Stimulated activated naive B cell treated with anti-CD40 and anti-IgM and Interleukin-4, amounts not matched to agents 10 μg/mL and 1 μg/mL and 100 μg/mL, for 72 hours (primary cell): Measurements from ENCODE around the gene RGL2.
"Not testable (repeated sequence)": the region's sequence is repeated elsewhere in the genome, so short reads cannot be mapped to it uniquely, and the experiment has no call there.

Source experiments
- ATAC-seq, 2 donors: fragments of 150-1000 bp; cut with Tn5 transposase; replicated peaks; 2 replicates each; pipeline ENCODE4 v1.10.0; 2021; ENCODE audit warnings: moderate library complexity in 1 of 2
- DNase-seq: peaks from one replicate; pipeline ENCODE4 v3.0.0; 2021
- H3K27ac Mint-ChIP-seq: one replicate; pipeline ENCODE4 v1.8.0; 2022; ENCODE audit warnings: mild to moderate bottlenecking, mixed read lengths
- H3K27me3 Mint-ChIP-seq, 2 donors: one replicate each; pipeline ENCODE4 v1.8.0; 2022; ENCODE audit warnings: mixed read lengths in 2 of 2
- H3K36me3 Mint-ChIP-seq, 2 donors: one replicate each; pipeline ENCODE4 v1.8.0; 2022; ENCODE audit warnings: mixed read lengths in 2 of 2, mild to moderate bottlenecking in 1 of 2
- H3K4me1 Mint-ChIP-seq, 2 donors: one replicate each; pipeline ENCODE4 v1.8.0; 2022; ENCODE audit warnings: mixed read lengths in 2 of 2, mild to moderate bottlenecking in 1 of 2
- H3K4me3 Mint-ChIP-seq, 2 donors: one replicate each; pipeline ENCODE4 v1.8.0; 2022; ENCODE audit warnings: mild to moderate bottlenecking in 2 of 2, mixed read lengths in 2 of 2, moderate library complexity in 1 of 2
- H3K9me3 Mint-ChIP-seq, 2 donors: one replicate each; pipeline ENCODE4 v1.8.0; 2022; ENCODE audit warnings: mixed read lengths in 2 of 2, mild to moderate bottlenecking in 1 of 2

The RGL2 gene

DNA sequence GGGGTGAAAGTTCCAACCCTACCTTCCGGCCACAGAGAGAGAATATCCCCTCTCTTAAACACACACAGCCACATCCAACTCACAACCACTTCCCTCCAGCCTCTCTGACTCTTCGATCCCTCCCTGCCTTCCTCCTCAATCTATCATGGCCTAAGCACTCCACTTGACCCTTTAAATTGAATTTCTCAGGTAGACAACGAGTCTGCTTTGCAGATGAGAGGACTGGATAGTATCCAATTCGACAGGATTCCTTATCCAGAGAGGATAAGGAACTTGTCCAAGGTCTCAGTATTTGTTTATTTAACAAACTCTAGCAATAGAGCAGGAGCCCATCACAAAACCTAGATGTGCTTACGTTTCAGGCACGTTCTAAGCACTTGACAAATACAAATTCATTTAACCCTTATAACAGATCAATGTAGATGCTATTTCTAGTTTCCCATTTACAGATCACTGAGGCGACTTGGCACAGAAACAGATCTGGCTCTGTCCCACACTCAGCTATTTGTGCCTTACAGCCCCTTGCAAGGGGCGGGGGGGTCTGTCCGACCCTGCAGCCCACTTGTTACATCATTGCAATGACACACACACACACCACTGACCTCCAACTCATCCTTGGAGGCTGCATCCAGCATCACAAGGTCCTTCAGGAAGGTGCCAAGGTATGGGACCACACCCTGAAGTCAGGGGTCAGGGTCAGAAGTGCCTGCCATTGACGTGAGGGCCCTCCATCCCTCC, 4.5 kb downstream of the RGL2 start:
- no peaks in the 10 kb centered on the region for H3K9me3 Mint-ChIP-seq
- H3K27me3 Mint-ChIP-seq = no peaks in the 10 kb centered on the region
- no peak for DNase-seq
- peak overlapping the region; percentile 16 for H3K27ac Mint-ChIP-seq
- peaks cover 43 to 59% of the 10 kb centered on the region in 2 donors for H3K4me1 Mint-ChIP-seq
- peaks cover 21 to 52% of the 10 kb centered on the region in 2 donors for H3K36me3 Mint-ChIP-seq
- H3K4me3 Mint-ChIP-seq = no peak overlapping the region
- ATAC-seq = no peak

DNA sequence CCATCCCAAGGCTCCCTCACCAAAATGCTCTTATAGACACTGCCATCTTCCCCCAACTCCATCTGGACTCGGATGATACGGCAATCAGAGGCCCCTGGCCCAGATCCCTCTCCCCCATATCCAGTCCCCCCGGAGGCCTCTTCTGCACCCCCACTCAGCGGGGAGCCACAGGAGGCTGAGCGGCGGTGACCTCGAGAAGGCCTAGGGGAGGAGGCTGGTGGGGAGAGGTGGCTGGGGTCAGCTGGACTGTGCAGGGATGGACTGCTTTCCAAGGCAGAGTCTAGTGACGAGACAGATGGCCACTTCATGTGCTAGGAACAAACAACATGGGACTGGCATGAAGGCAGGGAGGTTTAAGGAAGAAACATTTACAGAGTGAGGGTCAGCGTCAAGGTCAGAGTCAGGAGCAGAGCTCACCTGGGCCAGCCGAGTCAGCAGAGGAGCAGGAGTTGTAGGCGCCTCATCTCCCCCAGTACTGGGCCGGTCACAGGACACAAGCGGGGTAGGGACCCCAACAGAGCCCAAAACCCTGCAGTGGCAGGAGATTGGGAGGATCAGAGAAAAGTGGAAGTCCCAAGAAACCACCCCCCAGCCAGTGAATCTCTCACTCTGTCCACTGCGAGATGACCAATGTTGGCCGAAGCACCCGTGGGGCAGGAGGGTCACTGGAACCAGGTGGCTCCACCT, 5.6 kb downstream of the RGL2 start:
- Mint-ChIP-seq H3K4me1 (peaks cover 39 to 52% of the 10 kb centered on the region in 2 donors), H3K27me3 (no peaks in the 10 kb centered on the region), H3K4me3 (no peak overlapping the region), H3K9me3 (no peaks in the 10 kb centered on the region), H3K36me3 (peaks cover 19 to 52% of the 10 kb centered on the region in 2 donors), H3K27ac (peak overlapping the region; percentile 63)
- no peak for ATAC-seq
- no peak for DNase-seq

DNA sequence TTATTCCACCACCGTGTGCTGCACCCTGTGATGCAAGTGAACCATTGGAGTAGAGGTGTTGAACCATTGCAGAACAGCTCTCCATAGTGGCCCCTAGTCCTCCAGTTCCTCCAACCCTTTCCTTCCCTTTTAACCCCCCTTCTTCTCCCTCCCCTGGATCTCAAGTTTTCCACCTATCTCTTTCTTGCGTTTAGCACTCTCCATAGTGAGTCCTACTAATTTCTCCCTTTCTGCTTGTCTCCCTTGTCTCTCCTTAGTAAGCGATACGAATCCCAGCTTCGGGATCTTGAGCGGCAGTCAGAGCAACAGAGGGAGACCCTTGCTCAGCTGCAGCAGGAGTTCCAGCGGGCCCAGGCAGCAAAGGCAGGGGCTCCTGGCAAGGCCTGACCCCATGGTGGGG, 8.3 kb downstream of the RGL2 start:
- DNase-seq = no peak
- H3K9me3 Mint-ChIP-seq = no peaks in the 10 kb centered on the region
- peaks cover 37 to 43% of the 10 kb centered on the region in 2 donors for H3K4me1 Mint-ChIP-seq
- H3K27me3 Mint-ChIP-seq = no peaks in the 10 kb centered on the region
- H3K36me3 Mint-ChIP-seq = peaks cover 25 to 63% of the 10 kb centered on the region in 2 donors
- peak overlapping the region; percentile 99 for H3K27ac Mint-ChIP-seq
- no peak for ATAC-seq
- H3K4me3 Mint-ChIP-seq = peak overlapping the region; percentile 87 to 100

DNA sequence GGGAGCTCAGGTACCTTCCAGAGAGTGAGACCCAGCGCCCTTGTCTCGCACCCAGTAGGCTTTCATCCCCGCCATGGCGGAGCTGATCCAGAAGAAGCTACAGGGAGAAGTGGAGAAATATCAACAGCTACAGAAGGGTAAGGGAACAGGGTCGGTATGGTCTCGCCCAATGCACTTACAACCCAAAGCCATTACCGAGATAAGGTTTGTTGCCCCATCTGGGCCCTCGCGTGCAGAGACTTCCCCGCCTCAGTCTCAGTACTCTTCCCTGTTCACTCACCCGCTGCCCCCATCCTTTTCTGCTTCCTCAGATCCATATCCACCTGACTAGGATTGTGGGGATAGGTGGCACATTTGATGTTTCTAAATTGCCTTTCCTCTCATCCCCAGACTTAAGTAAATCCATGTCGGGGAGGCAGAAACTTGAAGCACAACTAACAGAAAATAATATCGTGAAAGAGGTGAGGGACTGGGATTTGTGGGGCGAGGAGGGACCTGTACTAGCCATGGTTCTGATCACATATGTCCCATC, 8.9 kb downstream of the RGL2 start:
- H3K27me3 Mint-ChIP-seq = no peaks in the 10 kb centered on the region
- H3K4me1 Mint-ChIP-seq = peaks cover 35 to 40% of the 10 kb centered on the region in 2 donors
- H3K9me3 Mint-ChIP-seq = no peaks in the 10 kb centered on the region
- ATAC-seq (peak; percentile 26 to 29), DNase-seq (no peak)
- H3K4me3 Mint-ChIP-seq = peak overlapping the region; percentile 87 to 100
- H3K36me3 Mint-ChIP-seq = peaks cover 25 to 62% of the 10 kb centered on the region in 2 donors
- H3K27ac Mint-ChIP-seq = peak overlapping the region; percentile 99

DNA sequence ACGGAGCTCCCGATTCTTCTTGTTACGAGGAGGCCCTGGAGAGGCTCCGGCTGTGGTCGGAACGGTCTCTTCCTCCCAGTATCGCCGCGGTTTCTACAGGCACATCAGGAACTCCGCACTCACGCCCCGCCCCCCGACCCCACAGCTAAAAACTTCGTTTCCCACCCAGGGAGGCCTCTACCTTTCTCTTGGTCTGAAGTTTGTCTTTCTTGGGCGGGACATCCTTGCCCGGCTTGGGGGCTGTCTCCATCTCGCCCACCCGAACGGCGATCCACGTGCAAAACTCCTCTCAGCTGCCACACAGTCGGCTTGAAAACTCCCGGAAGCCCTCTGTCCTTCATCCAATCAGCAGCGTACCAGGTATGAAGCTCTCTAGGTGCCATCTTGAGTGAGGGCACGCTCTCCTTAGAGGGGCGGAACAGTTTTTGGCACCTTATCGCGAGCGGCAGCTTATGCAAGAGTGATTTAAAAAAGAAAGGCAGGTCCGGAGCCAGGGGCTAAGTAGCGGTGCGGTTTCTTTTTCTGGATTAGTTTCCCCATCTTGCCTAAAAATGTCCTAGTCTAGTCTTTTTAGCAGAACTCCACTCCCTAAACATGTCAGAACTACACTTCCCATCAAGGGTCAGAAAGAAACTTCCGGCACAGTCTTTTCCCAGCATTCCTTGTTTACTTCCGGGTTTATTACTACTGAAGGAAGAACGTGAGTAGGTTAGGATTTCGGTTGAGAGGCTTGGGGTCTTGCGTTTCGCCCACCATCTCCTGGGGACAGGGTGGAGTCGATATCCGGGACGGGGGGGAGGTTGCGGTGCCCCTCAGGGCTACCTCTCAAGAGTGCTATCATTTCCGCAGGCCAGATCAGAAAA, 9.6 kb downstream of the RGL2 start, which contains the start of the genes PFDN6 and WDR46:
Gene PFDN6 (plus strand): TSS at position 681 of the 863 bp plus-strand sequence. CDS start 256 bp downstream, outside the sequence.
Gene WDR46 (minus strand): TSS at position 319 of the 863 bp plus-strand sequence. CDS start 69 bp downstream, at position 250.
- H3K4me3 Mint-ChIP-seq = peak within 1 kb of the TSS; percentile 87 to 100
- peaks cover 27 to 60% of the 10 kb centered on the region in 2 donors for H3K36me3 Mint-ChIP-seq
- DNase-seq (peak; percentile 80), ATAC-seq (peak; percentile 98)
- H3K27me3 Mint-ChIP-seq = no peaks in the 10 kb centered on the region
- H3K9me3 Mint-ChIP-seq = no peaks in the 10 kb centered on the region
- peak within 1 kb of the TSS; percentile 99 for H3K27ac Mint-ChIP-seq
- H3K4me1 Mint-ChIP-seq = peaks cover 33 to 40% of the 10 kb centered on the region in 2 donors

DNA sequence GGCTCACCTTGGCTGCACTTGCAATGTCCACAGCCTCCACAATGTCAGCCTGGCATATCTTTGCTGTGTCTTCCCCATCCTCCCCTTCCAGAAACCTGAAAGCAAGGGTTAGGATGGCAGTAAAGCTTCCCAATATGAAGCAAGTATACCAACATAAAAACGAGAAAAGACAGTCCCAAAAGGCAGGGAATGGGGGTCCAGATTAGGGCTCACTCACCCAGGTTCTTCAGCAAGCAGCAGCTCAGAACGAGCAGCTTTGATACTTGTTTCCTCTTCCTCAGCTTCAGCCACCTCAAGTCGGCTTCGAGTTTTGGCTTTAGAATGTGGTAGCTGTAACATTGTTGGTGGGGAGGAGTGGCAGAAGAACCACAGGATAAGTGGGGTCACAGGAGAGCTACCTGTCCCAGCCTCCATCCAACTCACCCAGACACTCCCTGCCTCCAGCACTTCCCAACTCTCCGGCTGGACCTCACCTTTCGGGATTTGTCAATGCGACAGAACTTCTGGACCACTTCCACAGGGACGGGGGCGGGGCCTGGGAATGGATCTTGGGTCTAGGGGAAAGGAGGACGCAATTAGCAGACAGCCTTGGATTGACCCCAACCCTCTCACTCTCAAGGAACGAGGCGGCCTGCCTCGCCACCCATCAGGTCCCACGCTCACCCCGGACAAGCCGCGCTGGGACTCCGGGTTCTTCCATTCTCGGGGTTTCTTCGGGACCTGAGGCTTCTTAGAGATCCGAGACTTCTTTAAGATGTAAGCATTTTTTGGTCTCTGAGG, 10.4 kb downstream of the RGL2 start:
- ATAC-seq (peak; percentile 1 to 7), DNase-seq (no peak)
- peaks cover 25 to 56% of the 10 kb centered on the region in 2 donors for H3K36me3 Mint-ChIP-seq
- peaks cover 30 to 40% of the 10 kb centered on the region in 2 donors for H3K4me1 Mint-ChIP-seq
- H3K27ac Mint-ChIP-seq = peak overlapping the region; percentile 99
- no peaks in the 10 kb centered on the region for H3K9me3 Mint-ChIP-seq
- H3K27me3 Mint-ChIP-seq = no peaks in the 10 kb centered on the region
- peak overlapping the region; percentile 87 to 100 for H3K4me3 Mint-ChIP-seq

DNA sequence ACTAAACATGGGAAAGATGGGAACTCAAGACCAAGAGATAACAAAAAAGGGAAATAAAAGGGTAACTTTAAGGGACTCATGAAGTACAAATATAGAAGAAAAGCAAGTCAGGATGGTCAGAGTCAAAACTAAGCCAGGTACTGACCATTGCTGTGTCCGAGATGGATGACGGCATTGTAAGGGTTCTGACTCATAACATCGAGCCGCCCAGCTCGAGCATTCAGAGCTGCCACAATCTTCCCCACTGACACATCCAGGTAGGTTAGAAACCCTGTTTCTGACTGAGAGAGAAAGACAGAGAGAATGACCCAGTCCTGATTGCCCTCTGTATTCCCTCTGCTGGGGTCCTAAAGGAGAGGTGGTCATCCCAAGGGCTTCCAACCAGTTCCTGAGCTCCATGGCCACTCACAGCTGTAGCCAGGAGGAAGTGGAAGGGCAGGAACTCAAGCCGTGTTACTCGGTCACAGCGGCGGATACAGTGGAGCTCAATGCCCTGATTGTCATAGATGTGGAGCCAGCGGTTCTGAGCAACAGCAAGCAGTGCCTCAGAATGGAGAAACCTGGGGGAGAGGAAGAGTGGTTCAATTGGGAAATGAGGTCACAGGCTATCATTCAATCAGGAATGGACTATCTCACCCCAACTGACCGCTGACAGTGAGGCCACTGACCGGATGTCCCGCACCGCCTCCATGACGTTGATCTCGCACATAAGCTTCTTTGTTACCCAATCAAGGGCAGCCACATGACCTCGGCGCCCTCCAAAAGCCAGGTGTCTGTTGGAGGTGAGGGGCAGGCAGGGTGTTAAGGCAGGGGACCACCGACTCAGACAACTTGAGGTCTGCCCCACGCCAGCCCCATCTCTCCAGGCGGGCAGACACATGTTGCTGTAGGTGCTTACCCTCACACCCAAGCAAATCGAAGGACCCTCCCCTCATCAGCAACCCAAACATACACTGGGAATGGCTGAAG, 11.5 kb downstream of the RGL2 start:
- no peaks in the 10 kb centered on the region for H3K27me3 Mint-ChIP-seq
- peaks cover 20 to 53% of the 10 kb centered on the region in 2 donors for H3K36me3 Mint-ChIP-seq
- DNase-seq = no peak
- no peak for ATAC-seq
- peak overlapping the region; percentile 44 for H3K27ac Mint-ChIP-seq
- no peaks in the 10 kb centered on the region for H3K9me3 Mint-ChIP-seq
- H3K4me3 Mint-ChIP-seq = peak overlapping the region; percentile 87 to 100
- H3K4me1 Mint-ChIP-seq = peaks cover 30 to 40% of the 10 kb centered on the region in 2 donors

DNA sequence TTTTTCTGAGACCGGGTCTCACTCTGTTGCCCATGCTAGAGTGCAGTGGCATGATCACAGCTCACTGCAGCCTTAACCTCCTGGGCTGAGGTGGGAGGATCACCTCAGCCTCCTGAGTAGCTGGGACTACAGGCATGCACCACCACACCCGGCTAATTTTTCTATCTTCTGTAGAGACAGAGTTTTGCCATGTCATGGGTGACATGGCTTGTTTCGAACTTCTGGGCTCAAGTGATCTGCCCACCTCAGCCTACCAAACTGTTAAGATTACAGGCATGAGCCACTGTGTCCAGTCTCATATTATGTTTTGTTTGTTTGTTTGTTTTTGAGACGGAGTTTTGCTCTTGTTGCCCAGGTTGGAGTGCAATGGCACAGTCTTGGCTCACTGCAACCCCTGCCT, 13.5 kb downstream of the RGL2 start:
- DNase-seq = not testable (repeated sequence)

DNA sequence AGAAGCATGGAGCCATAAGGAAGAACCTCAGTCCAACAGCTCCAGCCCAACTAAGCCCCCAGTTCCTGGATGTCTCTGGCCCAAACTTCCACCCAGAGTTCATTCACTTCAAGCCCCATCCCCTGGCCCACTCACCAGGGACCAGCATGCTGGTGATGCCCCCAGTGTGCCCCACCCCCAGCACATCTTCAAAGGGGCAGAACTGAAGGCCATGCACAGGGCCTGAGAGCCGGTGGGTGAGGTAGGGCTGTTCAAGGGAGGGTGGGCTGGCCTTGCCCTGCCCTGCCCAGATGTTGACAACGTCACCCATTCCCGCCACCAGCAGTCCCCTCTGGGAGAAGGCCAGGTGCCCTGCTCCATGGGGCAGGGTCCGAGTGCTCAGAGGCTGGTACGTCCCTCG, 18.2 kb downstream of the RGL2 start:
- DNase-seq (no peak), ATAC-seq (no peak)
- Mint-ChIP-seq H3K36me3 (peaks cover 32 to 37% of the 10 kb centered on the region in 2 donors), H3K27me3 (no peaks in the 10 kb centered on the region), H3K4me1 (peaks cover 26 to 51% of the 10 kb centered on the region in 2 donors), H3K27ac (peak overlapping the region; percentile 85), H3K9me3 (no peaks in the 10 kb centered on the region), H3K4me3 (no peak overlapping the region)

More for the DNA sequence above, 13.5 kb downstream of the RGL2 start:
- H3K9me3 Mint-ChIP-seq, ATAC-seq, H3K27me3 Mint-ChIP-seq, H3K4me3 Mint-ChIP-seq, H3K27ac Mint-ChIP-seq: not testable (repeated sequence)
- H3K36me3 Mint-ChIP-seq = peaks cover 20 to 46% of the 10 kb centered on the region in 2 donors
- peaks cover 23 to 35% of the 10 kb centered on the region in 2 donors for H3K4me1 Mint-ChIP-seq

DNA sequence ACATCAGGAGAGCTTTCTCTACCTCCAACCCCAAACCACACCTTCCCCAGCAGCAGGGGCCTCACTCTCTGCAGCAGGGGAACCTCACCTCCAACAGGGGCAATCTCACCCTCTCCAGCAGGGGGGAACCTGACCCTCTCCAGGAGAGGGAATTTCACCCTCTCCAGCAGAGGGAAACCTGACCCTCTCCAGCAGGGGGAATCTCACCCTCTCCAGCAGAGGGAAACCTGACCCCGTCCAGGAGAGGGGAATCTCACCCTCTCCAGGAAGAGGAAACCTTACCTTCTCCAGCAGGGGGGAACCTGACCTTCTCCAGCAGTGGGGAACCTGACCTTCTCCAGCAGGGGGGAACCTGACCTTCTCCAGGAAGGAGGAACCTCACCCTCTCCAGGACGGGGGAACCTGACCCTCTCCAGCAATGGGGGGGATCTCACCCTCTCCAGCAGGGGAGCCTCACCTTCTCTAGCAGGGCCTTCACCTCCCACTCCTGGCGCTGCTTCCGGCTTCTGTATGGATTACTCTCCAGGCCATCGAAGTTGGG, 18.7 kb downstream of the RGL2 start:
- peak overlapping the region; percentile 85 for H3K27ac Mint-ChIP-seq
- ATAC-seq (no peak), DNase-seq (no peak)
- no peak overlapping the region for H3K4me3 Mint-ChIP-seq
- H3K9me3 Mint-ChIP-seq = no peaks in the 10 kb centered on the region
- H3K36me3 Mint-ChIP-seq = peaks cover 36 to 42% of the 10 kb centered on the region in 2 donors
- no peaks in the 10 kb centered on the region for H3K27me3 Mint-ChIP-seq
- peaks cover 28 to 56% of the 10 kb centered on the region in 2 donors for H3K4me1 Mint-ChIP-seq

DNA sequence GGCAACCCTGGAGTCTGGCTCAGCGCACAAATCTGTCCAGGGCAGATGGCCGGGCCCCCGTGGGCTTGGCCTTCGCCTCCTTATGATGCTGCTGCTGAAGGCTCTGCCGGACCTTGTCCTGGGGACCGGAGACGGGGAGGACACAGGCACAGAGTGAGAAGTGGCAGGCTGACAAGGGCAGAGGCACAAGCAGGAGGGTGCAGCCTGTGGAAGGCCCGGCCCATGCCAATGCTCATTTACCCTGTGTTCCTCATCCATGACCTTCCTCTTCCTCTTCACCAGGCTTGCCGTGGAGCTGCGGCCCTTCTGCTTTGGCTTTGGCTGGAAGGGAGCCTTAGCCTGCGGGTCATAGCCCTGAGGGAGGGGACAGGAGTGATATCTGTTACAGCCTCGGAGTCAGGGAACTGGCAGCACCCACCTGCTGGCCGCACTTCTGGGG, 19.5 kb downstream of the RGL2 start:
- no peaks in the 10 kb centered on the region for H3K9me3 Mint-ChIP-seq
- DNase-seq (no peak), ATAC-seq (no peak)
- peak overlapping the region; percentile 69 for H3K27ac Mint-ChIP-seq
- no peak overlapping the region for H3K4me3 Mint-ChIP-seq
- H3K36me3 Mint-ChIP-seq = peaks cover 43 to 48% of the 10 kb centered on the region in 2 donors
- peaks cover 36 to 63% of the 10 kb centered on the region in 2 donors for H3K4me1 Mint-ChIP-seq
- no peaks in the 10 kb centered on the region for H3K27me3 Mint-ChIP-seq

DNA sequence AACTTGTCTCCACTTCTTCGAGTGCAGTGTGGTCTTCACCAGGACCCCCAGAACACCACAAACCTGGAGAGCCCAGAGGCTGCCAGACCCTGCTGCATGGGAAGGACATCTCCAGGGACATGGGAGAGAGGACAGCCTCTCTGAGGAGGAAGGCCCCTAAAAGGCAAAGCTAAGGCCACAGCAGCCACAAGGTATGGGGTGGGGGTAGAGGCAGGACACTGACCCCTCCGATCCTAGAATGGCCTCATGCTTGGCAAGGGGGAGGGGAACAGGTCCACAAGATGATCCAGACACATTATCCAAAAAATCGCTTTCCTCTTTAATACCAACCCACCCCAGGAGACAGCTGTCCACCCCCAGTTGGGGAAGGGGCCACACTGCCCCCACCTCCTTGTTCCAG, 19.9 kb downstream of the RGL2 start:
- no peaks in the 10 kb centered on the region for H3K9me3 Mint-ChIP-seq
- H3K27me3 Mint-ChIP-seq = no peaks in the 10 kb centered on the region
- DNase-seq (no peak), ATAC-seq (no peak)
- peak overlapping the region; percentile 82 for H3K27ac Mint-ChIP-seq
- H3K36me3 Mint-ChIP-seq = peaks cover 44 to 50% of the 10 kb centered on the region in 2 donors
- peaks cover 38 to 68% of the 10 kb centered on the region in 2 donors for H3K4me1 Mint-ChIP-seq
- no peak overlapping the region for H3K4me3 Mint-ChIP-seq
